HCT116 (cell line): ENCODE results near the gene RBM47. TPM values are rescaled to one million over a fixed set of nuclear protein-coding genes. Genes with fewer than 3 reads are reported as not detected.

Source experiments
- ATAC-seq: fragments of 200-7000 bp; cut with Tn5 transposase; 2 replicates; pipeline ENCODE4 v1.9.1; 2020; ENCODE audit warnings: mild to moderate bottlenecking, moderate library complexity
- BruUV-seq: library from RNA; stranded (reverse); fragments of 400-500 nt; replicated peaks from 2 replicates; lab custom pipeline; 2021; lab: Mats Ljungman, UMichigan
- CTCF ChIA-PET: fragments of 300-600 bp; sonication (Branson Sonifier 250); formaldehyde crosslinking; loops from one replicate; lab custom pipeline; 2021; ENCODE audit warnings: antibody characterized with exemption; lab: Charles Lee
- POLR2A ChIA-PET: fragments of 300-600, 350-600 bp; sonication (Branson Sonifier 250); formaldehyde crosslinking; loops from one replicate; lab custom pipeline; 2021; ENCODE audit warnings: antibody characterized with exemption; lab: Charles Lee
- RAD21 ChIA-PET, 2 experiments: fragments of 300-600 bp; sonication (Branson Sonifier 250); formaldehyde crosslinking; loops; one replicate each; lab custom pipeline; 2023; ENCODE audit warnings: low total read pairs in 2 of 2; ENCODE audit not compliant: uncharacterized antibody in 2 of 2, unreplicated experiment in 2 of 2, low non-redundant PET in 1 of 2; lab: Charles Lee
- DNase-seq: peaks from one replicate; pipeline ENCODE4 v3.0.0-alpha.2; 2010; ENCODE audit warnings: low read depth, low spot score
- H2AFZ ChIP-seq: fragments of 200-600 bp; shearing (Covaris generic), sonication (generic); 2 replicates; pipeline ENCODE4 v1.6.1; 2017; ENCODE audit warnings: low read depth, mixed run types, mixed read lengths, antibody characterized with exemption, low read length; ENCODE audit not compliant: poor library complexity, severe bottlenecking
- H3K27ac ChIP-seq: 2 replicates; pipeline ENCODE4 v1.5.1; 2012; ENCODE audit warnings: low read depth, low read length
- H3K27me3 ChIP-seq: fragments of 200-600 bp; sonication (generic); 2 replicates; pipeline ENCODE4 v1.6.1; 2016; ENCODE audit warnings: mixed run types, low read length, mixed read lengths; ENCODE audit not compliant: insufficient read depth
- H3K36me3 ChIP-seq, 2 experiments: fragments of 200-500 bp in 1 of 2; fragments of 200-600 bp in 1 of 2; sonication (Bioruptor generic) in 1 of 2; sonication (generic) in 1 of 2; 2 replicates each; pipeline versions ENCODE4 v1.5.1 to v1.6.1; 2014 to 2016; ENCODE audit warnings: low read length in 2 of 2, inconsistent platforms in 1 of 2, mixed read lengths in 1 of 2, mixed run types in 1 of 2; ENCODE audit not compliant: insufficient read depth in 2 of 2, control insufficient read depth in 1 of 2
- H3K4me1 ChIP-seq, 2 experiments: fragments of 200-600 bp in 1 of 2; sonication (generic) in 1 of 2; 2 replicates each; pipeline versions ENCODE4 v1.5.1 to v1.6.1; 2012 to 2017; ENCODE audit warnings: low read length in 2 of 2, inconsistent platforms in 1 of 2, mild to moderate bottlenecking in 1 of 2, mixed read lengths in 1 of 2, mixed run types in 1 of 2, moderate library complexity in 1 of 2; ENCODE audit not compliant: insufficient read depth in 2 of 2, control insufficient read depth in 1 of 2
- H3K4me2 ChIP-seq: fragments of 200-600 bp; sonication (generic); 2 replicates; pipeline ENCODE4 v1.6.1; 2017; ENCODE audit warnings: mixed run types, low read length, mixed read lengths
- H3K4me3 ChIP-seq, 2 experiments: fragments of 200-600 bp in 1 of 2; sonication (generic) in 1 of 2; replicated peaks in 1 of 2; 2 replicates each; pipeline ENCODE4 v1.5.1; 2011 to 2016; ENCODE audit warnings: low read length in 2 of 2, control low read depth in 1 of 2, low read depth in 1 of 2, mild to moderate bottlenecking in 1 of 2, mixed read lengths in 1 of 2, mixed run types in 1 of 2
- H3K79me2 ChIP-seq: fragments of 200-600 bp; sonication (generic); 2 replicates; pipeline ENCODE4 v1.6.1; 2017; ENCODE audit warnings: mild to moderate bottlenecking, mixed run types, low read length, moderate library complexity, mixed read lengths; ENCODE audit not compliant: insufficient read depth
- H3K9ac ChIP-seq: fragments of 200-600 bp; sonication (generic); 2 replicates; pipeline ENCODE4 v1.6.1; 2016; ENCODE audit warnings: low read length, mixed read lengths
- H3K9me2 ChIP-seq: fragments of 200-600 bp; sonication (generic), shearing (Covaris generic); 2 replicates; pipeline ENCODE4 v1.6.1; 2017; ENCODE audit warnings: mixed run types, mild to moderate bottlenecking, moderate library complexity; ENCODE audit not compliant: insufficient read depth
- H3K9me3 ChIP-seq, 2 experiments: fragments of 200-500 bp in 1 of 2; fragments of 200-600 bp in 1 of 2; sonication (Bioruptor generic) in 1 of 2; sonication (generic) in 1 of 2; 2 replicates each; pipeline ENCODE4 v1.6.1; 2014 to 2017; ENCODE audit warnings: low read length in 2 of 2, mixed read lengths in 2 of 2, inconsistent platforms in 1 of 2, low read depth in 1 of 2, mild to moderate bottlenecking in 1 of 2, mixed run types in 1 of 2, moderate library complexity in 1 of 2; ENCODE audit not compliant: control insufficient read depth in 1 of 2, insufficient read depth in 1 of 2
- H4K20me1 ChIP-seq: fragments of 200-600 bp; sonication (generic), shearing (Covaris generic); 2 replicates; pipeline ENCODE4 v1.6.1; 2017; ENCODE audit warnings: mixed run types, mild to moderate bottlenecking, moderate library complexity; ENCODE audit not compliant: insufficient read depth
- EGR1 ChIP-seq: IDR thresholded peaks from 2 replicates; pipeline ENCODE4 v1.6.1; 2012; ENCODE audit warnings: low read depth
- JUND ChIP-seq: IDR thresholded peaks from 2 replicates; pipeline ENCODE4 v1.6.1; 2012
- MAX ChIP-seq: IDR thresholded peaks from 2 replicates; pipeline ENCODE4 v1.6.1; 2012
- POLR2A ChIP-seq: IDR thresholded peaks from 2 replicates; pipeline ENCODE4 v1.7.0; 2011; ENCODE audit warnings: borderline replicate concordance; ENCODE audit not compliant: insufficient read depth, insufficient read length; ENCODE audit errors: extremely low read depth
- RAD21 ChIP-seq: IDR thresholded peaks from 2 replicates; pipeline ENCODE4 v1.6.1; 2012; ENCODE audit warnings: low read depth, mild to moderate bottlenecking
- TCF7L2 ChIP-seq: IDR thresholded peaks from 2 replicates; pipeline ENCODE4 v1.7.0; 2011; ENCODE audit warnings: borderline replicate concordance, inconsistent platforms; ENCODE audit not compliant: insufficient read depth, insufficient read length; ENCODE audit errors: extremely low read depth
- intact Hi-C: fragments of 100-400 bp; cut with micrococcal nuclease; formaldehyde crosslinking; loops from 2 replicates; pipeline ENCODE4 v1.10.0; 2022
- total RNA-seq: library from RNA; stranded (reverse); gene quantifications from one replicate; pipeline ENCODE4 v1.2.1, GENCODE V29; 2021; ENCODE audit not compliant: unreplicated experiment

Gene RBM47
- total RNA-seq, 1 experiment from 2014 or later, result 22.2 TPM

GRCh38 chr4:40471923-40472322 lies 157.7 kb downstream of the RBM47 start:
- POLR2A ChIA-PET, result interaction anchor here (0.6 kb wide), 1 partner anchor 93 kb away, joined by 3 read pairs; no protein-coding TSS in a partner anchor
- Histone ChIP-seq H2AFZ (no peak overlapping the region), H3K79me2 (no peaks in the 10 kb centered on the region), H3K4me1 (peaks cover 0 to 7% of the 10 kb centered on the region in 2 experiments; a peak in 1 of 4 replicates), H3K9me2 (no peaks in the 10 kb centered on the region), H3K27me3 (no peaks in the 10 kb centered on the region), H3K27ac (no peak overlapping the region), H3K9ac (no peak overlapping the region), H3K36me3 (no peaks in the 10 kb centered on the region), H3K4me3 (no peak overlapping the region), H3K9me3 (no peaks in the 10 kb centered on the region), H4K20me1 (no peaks in the 10 kb centered on the region), H3K4me2 (no peak overlapping the region)
- BruUV-seq, result no TSS peak
- TF ChIP-seq RAD21, result no peak
- CTCF ChIA-PET, result no interaction called here
- DNase-seq (no peak), ATAC-seq (no peak)
- RAD21 ChIA-PET, result no interaction called here
- intact Hi-C loops, result no loop called here

GRCh38 chr4:40466789-40467188 lies 162.9 kb downstream of the RBM47 start:
- H3K4me3 ChIP-seq, result no peak overlapping the region
- H3K9me3 ChIP-seq, result no peaks in the 10 kb centered on the region
- no peak overlapping the region for H3K4me2 ChIP-seq
- H3K9me2 ChIP-seq, result no peaks in the 10 kb centered on the region
- CTCF ChIA-PET, result no interaction called here
- no peak overlapping the region for H3K27ac ChIP-seq
- TF ChIP-seq JUND, result no peak
- TF ChIP-seq TCF7L2, result no peak
- TF ChIP-seq MAX, result no peak
- TF ChIP-seq POLR2A, result no peak
- TF ChIP-seq EGR1, result no peak
- TF ChIP-seq, all 23 proteins: peak for 0
- ATAC-seq (no peak), DNase-seq (no peak)
- H3K27me3 ChIP-seq, result no peaks in the 10 kb centered on the region
- H3K36me3 ChIP-seq, result no peaks in the 10 kb centered on the region
- ChIA-PET RAD21 (no interaction called here), POLR2A (no interaction called here)
- BruUV-seq, result no TSS peak
- H2AFZ ChIP-seq, result no peak overlapping the region
- no peaks in the 10 kb centered on the region for H4K20me1 ChIP-seq
- H3K9ac ChIP-seq, result no peak overlapping the region
- no peaks in the 10 kb centered on the region for H3K4me1 ChIP-seq
- intact Hi-C loops, result no loop called here
- H3K79me2 ChIP-seq, result no peaks in the 10 kb centered on the region
